GM12865 (cell line): ENCODE results near the gene DCUN1D3.

ENCODE experiments used
- DNase-seq: peaks from one replicate; pipeline ENCODE4 v3.0.0; 2010; ENCODE audit warnings: low read depth
- H3K4me3 ChIP-seq: 2 replicates; pipeline ENCODE4 v1.5.1; 2011; ENCODE audit warnings: mild to moderate bottlenecking, low read depth, low read length, control low read depth
- TF ChIP-seq, protein P1 (sequence below): IDR thresholded peaks from 2 replicates; pipeline ENCODE4 v1.5.1; 2011; ENCODE audit warnings: low read length, control low read depth, low read depth, inconsistent platforms; ENCODE audit not compliant: insufficient read depth; ENCODE audit errors: missing control alignments

The DCUN1D3 gene

GRCh38 chr16:20838240-20838639, 61.9 kb downstream of the DCUN1D3 start:
- TF ChIP-seq, protein P1, sequence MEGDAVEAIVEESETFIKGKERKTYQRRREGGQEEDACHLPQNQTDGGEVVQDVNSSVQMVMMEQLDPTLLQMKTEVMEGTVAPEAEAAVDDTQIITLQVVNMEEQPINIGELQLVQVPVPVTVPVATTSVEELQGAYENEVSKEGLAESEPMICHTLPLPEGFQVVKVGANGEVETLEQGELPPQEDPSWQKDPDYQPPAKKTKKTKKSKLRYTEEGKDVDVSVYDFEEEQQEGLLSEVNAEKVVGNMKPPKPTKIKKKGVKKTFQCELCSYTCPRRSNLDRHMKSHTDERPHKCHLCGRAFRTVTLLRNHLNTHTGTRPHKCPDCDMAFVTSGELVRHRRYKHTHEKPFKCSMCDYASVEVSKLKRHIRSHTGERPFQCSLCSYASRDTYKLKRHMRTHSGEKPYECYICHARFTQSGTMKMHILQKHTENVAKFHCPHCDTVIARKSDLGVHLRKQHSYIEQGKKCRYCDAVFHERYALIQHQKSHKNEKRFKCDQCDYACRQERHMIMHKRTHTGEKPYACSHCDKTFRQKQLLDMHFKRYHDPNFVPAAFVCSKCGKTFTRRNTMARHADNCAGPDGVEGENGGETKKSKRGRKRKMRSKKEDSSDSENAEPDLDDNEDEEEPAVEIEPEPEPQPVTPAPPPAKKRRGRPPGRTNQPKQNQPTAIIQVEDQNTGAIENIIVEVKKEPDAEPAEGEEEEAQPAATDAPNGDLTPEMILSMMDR = no peak
- no peak overlapping the region for H3K4me3 ChIP-seq
- peak; percentile 24 for DNase-seq

DNA sequence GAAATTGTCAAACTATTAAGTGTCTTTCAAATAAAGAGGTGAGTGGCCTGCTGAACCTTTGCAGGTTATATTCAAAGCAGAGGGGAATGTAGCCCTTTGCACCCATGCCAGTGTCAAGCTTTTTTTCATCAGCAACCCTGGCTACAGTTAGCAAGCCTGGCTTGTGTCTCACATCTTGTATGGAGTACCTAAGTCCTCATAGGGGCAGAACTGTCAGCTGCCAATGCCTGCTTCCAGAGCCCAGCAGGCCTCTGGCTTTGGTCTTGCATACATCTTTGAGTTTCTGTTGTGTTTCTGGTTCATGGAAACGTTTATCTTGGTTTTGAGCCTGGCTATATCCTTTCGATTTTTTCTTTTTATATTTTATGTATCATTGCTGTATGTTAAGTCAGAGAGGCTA, 67.1 kb downstream of the DCUN1D3 start:
- no peak for DNase-seq
- TF ChIP-seq, protein P1 = no peak
- H3K4me3 ChIP-seq = no peak overlapping the region

GRCh38 chr16:20830372-20830771, 69.8 kb downstream of the DCUN1D3 start:
- no peak for DNase-seq
- TF ChIP-seq, protein P1 = no peak
- H3K4me3 ChIP-seq = no peak overlapping the region

- no peak overlapping the region for H3K4me3 ChIP-seq
- TF ChIP-seq, protein P1 = no peak
Measured at GRCh38 chr16:20829536-20829935, 70.6 kb downstream of the DCUN1D3 start.

GRCh38 chr16:20826039-20826566, 74.1 kb downstream of the DCUN1D3 start:
- no peak for DNase-seq
- TF ChIP-seq, protein P1 = no peak
- H3K4me3 ChIP-seq = no peak overlapping the region

More at GRCh38 chr16:20829536-20829935, 70.6 kb downstream of the DCUN1D3 start:
- DNase-seq = no peak

DNA sequence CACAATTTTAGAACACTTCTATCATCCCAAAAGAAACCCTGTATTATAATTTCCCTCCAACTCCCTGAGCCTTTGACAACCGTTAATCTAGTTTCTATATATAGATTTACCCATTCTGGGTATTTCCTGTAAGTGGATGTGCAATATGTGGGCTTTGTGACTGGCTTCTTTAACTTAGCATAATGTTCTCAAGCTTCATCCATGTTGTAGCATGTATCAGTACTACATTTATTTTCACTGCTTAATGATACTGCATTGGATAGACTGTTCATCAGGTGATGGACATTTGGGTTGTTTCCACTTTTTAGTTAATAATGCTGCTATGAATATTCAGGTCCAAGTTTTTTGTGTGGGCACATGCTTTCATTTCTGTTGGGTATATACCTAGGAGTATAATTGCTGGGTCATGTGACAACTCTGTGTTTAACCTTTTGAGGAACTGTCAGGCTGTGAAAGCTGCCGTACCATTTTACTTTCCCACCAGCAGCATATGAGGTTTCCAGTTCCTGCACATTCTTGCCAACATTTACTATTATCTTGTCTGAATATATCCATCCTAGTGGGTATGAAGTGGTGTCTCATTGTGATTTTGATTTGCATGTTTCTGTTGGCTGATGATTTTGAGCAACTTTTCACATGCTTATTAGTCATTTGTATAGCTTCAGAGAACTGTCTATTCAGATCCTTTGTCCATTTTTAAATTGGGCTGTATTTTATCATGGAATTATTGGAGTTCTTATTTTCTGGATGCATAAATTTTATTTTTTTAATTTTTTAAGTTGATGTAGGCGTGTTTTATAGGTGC, 77.4 kb downstream of the DCUN1D3 start:
- TF ChIP-seq, protein P1 = no peak
- no peak overlapping the region for H3K4me3 ChIP-seq
- DNase-seq = no peak
